Measurements from ENCODE around the gene TAP2. TPM values are rescaled to one million over a fixed set of nuclear protein-coding genes. Genes with fewer than 3 reads are reported as not detected.
A peak's percentile ranks its signal among the peaks of the same experiment; 100 is the strongest.

Gene TAP2
- total RNA-seq, 4 donors from 2014 or later: 13.6 to 23.3 (median 15.6) TPM

- WGBS, 2 donors: 77 to 94% methylated on average over 3 of the region's 3 CpGs
- no peak overlapping the region for H3K4me3 ChIP-seq (ENCODE audit: low read depth, poor library complexity, severe bottlenecking)
- intact Hi-C loops (cut with DNase I; ENCODE audit: low total_unique reads): loop anchor here (10.0 kb wide), 1 partner anchor 385 kb away; no protein-coding TSS in a partner anchor
- DNase-seq (ENCODE audit: low spot score in 2 of 2): no peak
- TF ChIP-seq CTCF (IDR thresholded peaks at IDR 0.05): no peak
These were observed 38.8 kb downstream of the TAP2 start for GRCh38 chr6:32799740-32800139.

- 91 to 94% methylated on average over 3 of the region's 3 CpGs for WGBS, 2 donors
- intact Hi-C loops (cut with DNase I; ENCODE audit: low total_unique reads): loop anchor here (10.0 kb wide), 1 partner anchor 384 kb away; no protein-coding TSS in a partner anchor
- TF ChIP-seq CTCF (IDR thresholded peaks at IDR 0.05) (no peak), POLR2A (IDR thresholded peaks at IDR 0.05) (no peak)
- no peak for DNase-seq (ENCODE audit: low spot score in 2 of 2)
- no peak overlapping the region for H3K4me3 ChIP-seq (ENCODE audit: low read depth, poor library complexity, severe bottlenecking)
These were observed 39.4 kb downstream of the TAP2 start for GRCh38 chr6:32799168-32799567.

- TF ChIP-seq CTCF (IDR thresholded peaks at IDR 0.05): peak in 1 of 3 donors; percentile 31
- no peak for TF ChIP-seq POLR2A (IDR thresholded peaks at IDR 0.05)
- no peak overlapping the region for H3K4me3 ChIP-seq (ENCODE audit: low read depth, poor library complexity, severe bottlenecking)
- intact Hi-C loops (cut with DNase I; ENCODE audit: low total_unique reads): loop anchor here (10.0 kb wide), 1 partner anchor 382 kb away; no protein-coding TSS in a partner anchor
- peak; percentile 72 to 96 for DNase-seq (ENCODE audit: low spot score in 2 of 2)
- WGBS, 2 donors: 9 to 13% methylated on average over 30 of the region's 30 CpGs
These were observed 41.4 kb downstream of the TAP2 start for GRCh38 chr6:32796848-32797776.

GRCh38 chr6:32794510-32794909, 44.0 kb downstream of the TAP2 start:
- intact Hi-C loops (cut with DNase I; ENCODE audit: low total_unique reads): loop anchor here (10.0 kb wide), 1 partner anchor 380 kb away; no protein-coding TSS in a partner anchor
- TF ChIP-seq POLR2A (IDR thresholded peaks at IDR 0.05) (no peak), CTCF (IDR thresholded peaks at IDR 0.05) (no peak)
- WGBS, 2 donors: 69% methylated on average over 2 of the region's 2 CpGs

GRCh38 chr6:32792901-32793435, 45.6 kb downstream of the TAP2 start:
- DNase-seq (ENCODE audit: low spot score in 2 of 2): no peak
- 42 to 64% methylated on average over 3 of the region's 3 CpGs for WGBS, 2 donors
- no peak for TF ChIP-seq CTCF (IDR thresholded peaks at IDR 0.05)
- no peak for TF ChIP-seq POLR2A (IDR thresholded peaks at IDR 0.05)
- intact Hi-C loops (cut with DNase I; ENCODE audit: low total_unique reads): loop anchor here (10.0 kb wide), 1 partner anchor 378 kb away; no protein-coding TSS in a partner anchor
- H3K4me3 ChIP-seq (ENCODE audit: low read depth, poor library complexity, severe bottlenecking): no peak overlapping the region

More at GRCh38 chr6:32794510-32794909, 44.0 kb downstream of the TAP2 start:
- DNase-seq (ENCODE audit: low spot score in 2 of 2): no peak
- no peak overlapping the region for H3K4me3 ChIP-seq (ENCODE audit: low read depth, poor library complexity, severe bottlenecking)

All from lower leg skin (tissue), 4 donors.